IPS-18a (cell line): ENCODE results near the gene NAIF1.

Source experiments
- H3K27ac ChIP-seq: one replicate; pipeline ENCODE4 v1.5.1; 2013; ENCODE audit warnings: low read length
- H3K27me3 ChIP-seq: one replicate; pipeline ENCODE4 v1.6.1; 2013; ENCODE audit warnings: mild to moderate bottlenecking, low read length; ENCODE audit not compliant: control insufficient read depth, insufficient read depth
- H3K36me3 ChIP-seq: one replicate; pipeline ENCODE4 v1.6.1; 2013; ENCODE audit warnings: low read depth, low read length; ENCODE audit not compliant: control insufficient read depth
- H3K4me1 ChIP-seq: one replicate; pipeline ENCODE4 v1.6.1; 2013; ENCODE audit warnings: low read depth, low read length; ENCODE audit not compliant: control insufficient read depth
- H3K4me3 ChIP-seq: one replicate; pipeline ENCODE4 v1.5.1; 2013; ENCODE audit warnings: low read length
- H3K9ac ChIP-seq: one replicate; pipeline ENCODE4 v1.6.1; 2013; ENCODE audit warnings: mild to moderate bottlenecking, low read length, moderate library complexity
- H3K9me3 ChIP-seq: one replicate; pipeline ENCODE4 v1.6.1; 2013; ENCODE audit warnings: low read depth, low read length; ENCODE audit not compliant: control insufficient read depth

Gene NAIF1

DNA sequence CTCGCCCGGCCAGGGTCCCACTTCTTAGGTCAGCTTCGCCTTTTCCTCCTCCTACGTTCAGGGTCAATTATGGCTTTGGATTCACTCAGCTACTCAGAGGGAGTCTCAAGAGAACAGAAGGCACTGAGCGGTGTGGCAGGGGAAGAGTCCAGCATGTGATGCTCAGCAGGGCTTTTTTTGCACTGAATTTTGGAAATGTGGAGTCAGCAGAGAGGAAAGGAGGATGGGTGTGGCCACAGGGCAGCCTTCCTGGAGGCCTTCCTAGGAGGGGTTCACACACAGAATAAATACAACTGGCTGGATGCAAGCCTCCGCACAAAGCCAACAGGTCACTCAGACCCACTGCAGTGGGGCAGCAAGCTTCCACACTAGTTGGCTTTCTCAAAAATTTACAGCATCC is 4.8 kb downstream of the NAIF1 start:
- no peak overlapping the region for H3K9ac ChIP-seq
- H3K4me3 ChIP-seq = no peak overlapping the region
- H3K9me3 ChIP-seq = no peaks in the 10 kb centered on the region
- H3K27me3 ChIP-seq = no peaks in the 10 kb centered on the region
- H3K27ac ChIP-seq = no peak overlapping the region
- no peaks in the 10 kb centered on the region for H3K36me3 ChIP-seq
- peaks cover 10% of the 10 kb centered on the region for H3K4me1 ChIP-seq

DNA sequence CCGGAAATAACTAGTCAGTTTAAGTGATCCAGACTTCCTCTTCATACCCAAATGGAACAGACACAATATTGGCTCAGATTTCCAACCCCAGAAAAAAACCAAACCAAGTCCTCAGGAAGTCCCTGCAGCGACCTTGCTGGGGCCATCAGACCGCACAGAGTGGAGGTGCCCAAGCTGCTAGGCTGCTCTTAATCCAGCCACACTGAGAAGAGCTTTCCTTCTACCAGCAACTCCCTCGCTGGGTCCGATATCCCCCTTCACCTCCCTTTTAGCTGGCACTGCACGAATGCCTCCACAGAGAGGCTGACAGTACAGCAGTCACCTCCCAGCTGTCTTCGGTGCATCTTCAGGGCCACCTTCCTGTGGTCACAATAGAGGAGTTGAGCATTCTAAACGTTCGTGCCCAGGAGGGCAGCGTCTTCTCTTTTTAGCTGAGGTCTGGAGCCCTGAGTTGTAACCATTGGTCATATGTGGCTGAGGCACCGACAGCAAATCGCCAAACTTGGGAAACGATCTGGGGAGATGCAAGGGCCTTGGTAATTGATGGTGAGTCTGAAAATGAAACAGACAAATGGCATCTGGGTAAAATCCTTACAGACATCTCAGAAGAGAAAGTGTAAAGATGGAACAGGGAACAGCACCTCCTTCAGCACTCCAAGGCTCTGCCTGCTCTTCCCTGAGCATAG is 5.7 kb downstream of the NAIF1 start:
- no peaks in the 10 kb centered on the region for H3K36me3 ChIP-seq
- H3K27ac ChIP-seq = no peak overlapping the region
- H3K4me1 ChIP-seq = peaks cover 12% of the 10 kb centered on the region
- no peak overlapping the region for H3K4me3 ChIP-seq
- H3K9ac ChIP-seq = no peak overlapping the region
- H3K9me3 ChIP-seq = no peaks in the 10 kb centered on the region
- H3K27me3 ChIP-seq = no peaks in the 10 kb centered on the region

DNA sequence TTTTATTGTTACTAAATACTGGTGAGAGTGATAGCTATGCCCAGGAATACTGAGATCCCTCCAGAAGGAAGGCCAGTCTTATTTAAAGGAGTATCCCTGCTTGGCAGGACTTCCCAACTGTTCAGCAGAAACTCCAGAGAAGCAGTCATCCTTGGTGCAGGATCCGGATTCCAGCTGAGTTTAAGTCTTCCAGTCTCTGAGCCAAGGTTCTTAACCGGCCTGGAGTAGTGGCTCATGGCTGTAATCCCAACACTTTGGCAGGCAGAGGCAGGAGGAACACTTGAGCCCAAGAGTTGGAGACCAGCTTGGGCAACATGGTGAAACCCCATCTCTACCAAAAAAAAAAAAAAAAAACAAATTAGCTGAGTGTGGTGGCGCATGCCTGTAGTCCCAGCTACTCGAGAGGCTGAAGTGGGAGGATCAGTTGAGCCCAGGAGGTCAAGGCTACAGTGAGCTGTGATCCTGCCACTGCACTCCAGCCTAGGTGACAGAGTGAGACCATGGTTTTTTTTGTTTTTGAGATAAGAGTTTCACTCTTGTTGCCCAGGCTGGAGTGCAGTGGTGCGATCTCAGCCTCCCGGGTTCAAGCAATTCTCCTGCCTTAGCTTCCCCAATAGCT is 7.6 kb downstream of the NAIF1 start:
- Histone ChIP-seq H3K27me3 (no peaks in the 10 kb centered on the region), H3K4me1 (peaks cover 20% of the 10 kb centered on the region), H3K27ac (no peak overlapping the region), H3K9ac (no peak overlapping the region), H3K4me3 (no peak overlapping the region), H3K9me3 (no peaks in the 10 kb centered on the region), H3K36me3 (no peaks in the 10 kb centered on the region)

DNA sequence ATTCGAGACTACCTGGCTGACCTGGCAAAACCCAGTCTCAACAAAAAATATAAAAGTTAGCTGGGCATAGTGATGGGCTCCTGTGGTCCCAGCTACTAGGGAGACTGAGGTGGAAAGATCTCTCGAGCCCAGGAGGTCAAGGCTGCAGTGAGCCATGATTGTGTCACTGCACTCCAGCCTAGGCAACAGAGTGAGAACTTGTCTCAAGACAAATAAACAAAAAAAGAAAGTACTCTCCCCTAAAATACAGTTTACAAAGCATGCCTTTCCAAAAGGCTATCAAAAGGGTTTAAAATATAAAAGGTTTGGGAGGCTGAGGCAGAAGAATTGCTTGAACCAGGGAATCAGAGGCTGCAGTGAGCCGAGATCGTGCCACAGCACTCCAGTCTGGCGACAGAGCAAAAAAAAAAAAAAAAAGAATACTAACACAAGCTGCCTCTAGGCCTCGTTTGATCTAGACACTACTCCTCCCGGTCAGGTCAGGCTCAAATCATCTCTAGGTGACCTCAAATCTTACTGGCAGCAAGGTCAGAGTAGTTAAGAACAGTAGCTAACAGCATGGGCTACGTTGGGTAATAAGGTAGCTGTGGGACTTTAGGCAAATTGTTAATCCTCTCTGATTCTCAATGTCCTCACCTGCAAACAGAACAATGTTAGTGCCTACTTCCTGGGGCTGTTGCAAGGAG is 9.3 kb downstream of the NAIF1 start:
- Histone ChIP-seq H3K9me3 (no peaks in the 10 kb centered on the region), H3K36me3 (no peaks in the 10 kb centered on the region), H3K4me3 (no peak overlapping the region), H3K4me1 (peaks cover 20% of the 10 kb centered on the region), H3K27me3 (no peaks in the 10 kb centered on the region), H3K9ac (no peak overlapping the region), H3K27ac (no peak overlapping the region)

DNA sequence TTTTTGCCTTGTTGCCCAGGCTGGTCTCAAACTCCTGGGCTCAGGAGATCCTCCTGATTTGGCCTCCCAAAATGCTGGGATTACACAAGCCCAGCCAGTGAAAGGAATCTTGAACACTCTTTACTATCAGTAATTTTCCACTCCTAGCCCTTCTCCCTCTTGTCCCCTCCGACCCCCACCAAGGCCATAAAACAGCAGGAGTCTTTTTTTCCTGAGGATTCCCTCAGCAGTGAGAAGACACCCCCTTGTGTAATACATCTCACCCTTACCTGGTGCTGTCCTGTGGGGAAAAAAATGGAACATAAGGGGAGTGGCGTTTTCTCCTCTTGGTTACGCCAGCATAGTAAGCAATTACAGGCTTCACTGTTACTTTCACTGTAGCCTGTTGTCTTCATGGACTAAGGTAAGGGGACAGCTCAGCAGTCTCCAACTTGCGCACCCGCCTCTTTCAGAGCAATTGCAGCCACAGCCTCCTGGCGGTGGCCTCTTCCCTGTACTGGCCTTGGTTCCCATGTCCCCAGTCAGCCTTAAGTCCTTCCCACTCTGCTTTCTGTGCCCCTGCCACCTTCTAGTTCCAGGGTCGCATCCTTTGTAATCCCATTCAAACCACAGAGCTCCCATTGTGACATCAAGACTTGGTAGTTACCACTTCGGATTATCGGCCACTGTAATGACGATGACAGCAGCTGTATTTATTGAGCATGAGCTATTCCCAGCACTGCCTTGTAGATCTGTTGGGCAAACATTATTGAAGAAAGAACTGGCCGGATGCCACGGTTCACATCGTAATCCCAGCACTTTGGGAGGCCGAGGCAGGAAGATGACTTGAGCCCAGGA is 10.0 kb downstream of the NAIF1 start:
- Histone ChIP-seq H3K9ac (no peak overlapping the region), H3K36me3 (no peaks in the 10 kb centered on the region), H3K27me3 (no peaks in the 10 kb centered on the region), H3K4me3 (no peak overlapping the region), H3K4me1 (peaks cover 20% of the 10 kb centered on the region), H3K9me3 (no peaks in the 10 kb centered on the region), H3K27ac (no peak overlapping the region)

DNA sequence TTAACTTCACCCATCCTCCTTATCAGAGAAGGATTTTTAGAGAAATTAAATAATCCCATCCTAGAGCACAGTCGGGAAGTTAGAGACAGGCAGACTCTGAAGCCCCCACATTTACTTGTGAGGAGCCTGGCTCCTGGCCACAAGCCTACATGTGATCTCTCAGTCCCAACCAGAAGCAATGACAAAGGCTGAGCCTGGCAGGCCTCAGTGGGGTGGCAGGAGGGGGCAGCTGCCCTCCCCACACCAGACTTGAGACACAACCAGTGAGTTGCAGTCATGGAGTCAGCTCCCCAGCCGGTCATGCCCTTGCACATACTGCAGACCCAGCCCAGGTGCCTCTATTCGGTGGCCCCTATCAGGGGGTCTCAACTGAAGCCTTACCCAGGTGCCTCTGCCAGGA is 11.0 kb downstream of the NAIF1 start:
- Histone ChIP-seq H3K9ac (no peak overlapping the region), H3K36me3 (no peaks in the 10 kb centered on the region), H3K27ac (no peak overlapping the region), H3K4me1 (peaks cover 20% of the 10 kb centered on the region), H3K9me3 (no peaks in the 10 kb centered on the region), H3K27me3 (no peaks in the 10 kb centered on the region), H3K4me3 (no peak overlapping the region)

DNA sequence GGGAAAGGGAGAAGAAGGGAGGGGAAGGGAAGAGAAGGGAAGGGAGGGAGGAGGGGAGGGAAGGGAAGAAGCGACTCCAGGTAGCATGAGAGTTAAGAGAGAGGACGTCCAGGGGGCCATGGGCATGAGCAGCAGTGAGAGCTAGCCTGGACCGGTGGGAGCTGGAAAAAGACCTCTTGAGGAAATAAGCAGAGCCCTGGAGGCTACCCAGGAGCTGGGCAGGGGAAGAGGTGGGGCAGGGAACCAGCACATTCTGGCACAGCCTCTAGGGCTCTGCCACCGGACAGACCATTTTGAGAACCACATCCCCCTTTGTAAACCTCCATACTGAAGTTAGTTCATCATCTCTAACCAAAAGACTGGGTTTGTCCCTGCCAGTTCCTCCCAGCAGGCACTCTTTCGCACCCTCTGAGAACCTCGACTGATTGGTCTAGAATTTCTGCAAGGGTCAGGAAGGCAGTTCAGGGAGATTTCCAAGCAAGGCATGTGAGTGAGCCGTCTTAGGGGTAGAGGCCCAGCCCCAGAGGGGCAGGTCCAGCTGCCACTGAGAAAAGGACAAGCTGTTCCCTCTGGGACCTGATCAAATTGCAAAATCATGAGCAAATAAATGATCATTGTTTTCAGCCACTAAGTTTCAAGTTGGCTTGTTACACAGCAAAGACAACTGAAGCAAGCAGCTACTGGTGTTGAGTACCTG is 11.6 kb downstream of the NAIF1 start:
- H3K4me1 ChIP-seq = peaks cover 20% of the 10 kb centered on the region
- no peak overlapping the region for H3K9ac ChIP-seq
- H3K9me3 ChIP-seq = no peaks in the 10 kb centered on the region
- H3K27me3 ChIP-seq = no peaks in the 10 kb centered on the region
- no peak overlapping the region for H3K4me3 ChIP-seq
- H3K27ac ChIP-seq = no peak overlapping the region
- no peaks in the 10 kb centered on the region for H3K36me3 ChIP-seq

DNA sequence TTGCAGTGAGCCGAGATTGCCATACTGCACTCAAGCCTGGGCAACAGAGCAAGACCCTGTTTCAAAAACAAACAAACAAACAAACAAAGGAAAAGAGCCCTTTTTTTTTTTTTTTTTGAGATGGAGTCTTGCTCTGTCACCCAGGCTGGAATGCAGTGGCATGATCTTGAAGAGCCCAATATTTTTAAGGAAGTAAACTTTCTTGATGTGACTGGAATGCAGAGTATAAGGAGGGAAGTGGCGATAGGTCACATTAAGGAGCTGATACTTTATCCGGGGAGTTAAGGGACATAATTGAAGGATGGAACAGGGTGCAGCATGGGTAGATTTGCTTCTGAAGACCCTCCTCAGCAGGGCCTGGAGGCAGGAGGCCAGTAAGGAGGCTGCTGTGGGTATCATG is 13.0 kb downstream of the NAIF1 start:
- Histone ChIP-seq H3K4me1 (peaks cover 20% of the 10 kb centered on the region), H3K36me3 (no peaks in the 10 kb centered on the region), H3K9ac (no peak overlapping the region), H3K9me3 (no peaks in the 10 kb centered on the region), H3K27me3 (no peaks in the 10 kb centered on the region), H3K27ac (no peak overlapping the region), H3K4me3 (no peak overlapping the region)

DNA sequence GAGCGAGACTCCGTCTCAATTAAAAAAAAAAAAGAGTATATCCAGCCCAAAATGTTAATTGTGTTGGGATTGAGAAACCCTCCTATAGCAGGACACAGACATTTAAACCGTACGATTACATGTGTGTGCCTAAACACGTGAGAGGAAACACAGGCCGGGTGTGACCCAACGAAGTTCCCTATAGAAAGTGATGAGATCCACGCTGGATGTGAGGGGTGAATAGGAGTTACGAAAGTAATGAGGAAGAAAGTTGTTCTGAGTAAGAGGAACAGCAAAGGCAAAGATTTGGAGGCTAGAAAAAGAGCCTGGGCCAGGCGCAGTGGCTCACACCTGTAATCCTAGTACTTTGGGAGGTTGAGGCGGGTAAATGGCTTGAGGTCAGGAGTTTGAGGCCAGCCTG is 13.6 kb downstream of the NAIF1 start:
- no peaks in the 10 kb centered on the region for H3K9me3 ChIP-seq
- H3K4me3 ChIP-seq = no peak overlapping the region
- no peaks in the 10 kb centered on the region for H3K36me3 ChIP-seq
- H3K4me1 ChIP-seq = peaks cover 20% of the 10 kb centered on the region
- no peaks in the 10 kb centered on the region for H3K27me3 ChIP-seq
- H3K9ac ChIP-seq = no peak overlapping the region
- no peak overlapping the region for H3K27ac ChIP-seq

DNA sequence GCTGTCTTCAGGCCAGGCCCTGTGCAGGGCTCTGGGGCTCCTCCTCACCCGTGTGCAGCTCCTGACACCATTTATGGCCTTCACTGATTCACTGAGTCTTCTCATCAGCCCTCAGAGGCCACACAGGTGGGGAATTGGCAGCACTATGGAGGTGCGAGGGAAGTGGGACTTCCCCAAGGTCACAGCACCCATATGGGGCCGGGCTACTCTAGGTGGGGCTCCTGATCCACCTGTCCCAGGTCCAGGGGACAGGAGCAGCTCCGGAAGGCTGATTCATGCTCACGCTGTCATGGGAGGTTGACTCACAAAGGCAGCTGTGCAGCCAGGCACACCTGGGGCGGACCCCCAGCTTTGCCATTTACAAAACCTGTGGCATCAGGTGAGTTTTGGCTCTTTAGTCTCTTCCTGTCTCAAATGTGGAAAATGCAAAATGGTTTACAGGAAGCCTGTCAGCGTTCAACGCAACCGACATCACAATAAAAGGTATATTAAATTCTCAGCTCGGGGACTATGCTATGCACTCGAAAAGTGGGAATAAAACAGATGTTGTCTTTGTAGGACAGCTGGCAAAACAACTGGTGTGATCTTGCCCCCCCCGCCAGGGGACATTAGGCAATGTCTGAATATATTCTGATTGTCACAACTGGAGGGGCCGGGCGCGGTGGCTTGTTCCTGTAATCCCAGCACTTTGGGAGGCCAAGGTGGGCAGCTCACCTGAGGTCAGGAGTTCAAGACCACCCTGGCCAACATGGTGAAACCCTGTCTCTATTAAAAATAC is 15.0 kb downstream of the NAIF1 start:
- no peak overlapping the region for H3K4me3 ChIP-seq
- H3K9me3 ChIP-seq = no peaks in the 10 kb centered on the region
- no peak overlapping the region for H3K27ac ChIP-seq
- H3K36me3 ChIP-seq = no peaks in the 10 kb centered on the region
- peaks cover 12% of the 10 kb centered on the region for H3K4me1 ChIP-seq
- no peak overlapping the region for H3K9ac ChIP-seq
- H3K27me3 ChIP-seq = no peaks in the 10 kb centered on the region
